Right forelimb (tissue), 1 donor: ENCODE data around the gene SMCO3.

Source experiments
- DNase-seq: peaks from one replicate; pipeline ENCODE4 v3.0.0-alpha.2; 2018

Gene SMCO3

DNA sequence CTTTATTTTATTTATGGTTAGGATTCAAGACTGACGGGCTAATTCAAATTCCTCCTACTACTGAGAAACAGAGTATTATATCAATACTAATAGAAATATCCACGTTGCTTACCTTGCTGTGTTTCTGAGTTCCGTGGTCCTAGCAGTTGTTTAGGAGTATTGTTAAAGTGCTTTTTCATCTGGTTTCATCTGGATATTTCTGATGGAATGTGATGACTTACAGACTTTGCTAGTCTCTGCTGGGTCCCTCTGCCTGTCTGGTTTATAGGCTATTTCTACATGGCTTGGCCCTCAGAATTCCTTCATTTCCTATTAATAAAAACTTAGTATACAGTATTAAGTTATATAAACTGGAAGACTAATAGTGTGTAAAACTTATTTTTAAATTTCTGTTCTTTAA is at the start of gene SMCO3:
Gene SMCO3 (minus strand): TSS at position 169 of the 400 bp plus-strand sequence. CDS start 7,502 bp downstream, outside the sequence.
- DNase-seq = no peak

DNA sequence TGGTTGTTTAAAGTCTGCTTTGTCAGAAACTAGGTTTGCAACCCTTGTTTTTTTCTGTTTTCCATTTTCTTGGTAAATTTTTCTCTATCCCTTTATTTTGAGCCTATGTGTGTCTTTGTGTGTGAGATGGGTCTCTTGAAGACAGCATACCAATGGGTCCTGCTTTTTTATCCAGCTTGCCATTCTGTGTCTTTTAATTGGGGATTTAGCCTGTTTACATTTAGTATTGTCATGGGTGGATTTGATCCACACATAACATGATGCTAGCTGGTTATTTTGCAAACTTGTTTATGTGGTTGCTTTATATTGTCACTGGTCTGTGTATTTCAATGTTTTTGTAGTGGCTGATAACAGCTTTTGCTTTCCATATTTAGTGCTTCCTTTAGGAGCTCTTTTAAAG is 46.5 kb upstream of the SMCO3 start:
- DNase-seq = no peak

DNA sequence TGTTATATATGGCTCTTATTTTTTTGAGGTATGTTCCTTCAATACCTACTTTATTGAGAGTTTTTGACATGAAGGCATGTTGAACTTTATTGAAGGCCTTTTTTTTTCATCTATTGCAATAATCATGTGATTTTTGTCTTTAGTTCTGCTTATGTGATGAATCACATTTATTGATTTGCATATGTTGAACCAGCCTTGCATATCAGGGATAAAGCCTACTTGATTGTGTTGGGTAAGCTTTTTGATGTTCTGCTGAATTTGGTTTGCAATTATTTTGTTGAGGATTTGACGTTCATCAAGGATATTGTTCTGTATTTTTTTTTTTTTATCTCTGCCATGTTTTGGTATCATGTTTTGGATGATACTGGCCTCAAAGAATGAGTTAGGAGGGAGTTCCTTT is 44.5 kb upstream of the SMCO3 start:
- DNase-seq = no peak

DNA sequence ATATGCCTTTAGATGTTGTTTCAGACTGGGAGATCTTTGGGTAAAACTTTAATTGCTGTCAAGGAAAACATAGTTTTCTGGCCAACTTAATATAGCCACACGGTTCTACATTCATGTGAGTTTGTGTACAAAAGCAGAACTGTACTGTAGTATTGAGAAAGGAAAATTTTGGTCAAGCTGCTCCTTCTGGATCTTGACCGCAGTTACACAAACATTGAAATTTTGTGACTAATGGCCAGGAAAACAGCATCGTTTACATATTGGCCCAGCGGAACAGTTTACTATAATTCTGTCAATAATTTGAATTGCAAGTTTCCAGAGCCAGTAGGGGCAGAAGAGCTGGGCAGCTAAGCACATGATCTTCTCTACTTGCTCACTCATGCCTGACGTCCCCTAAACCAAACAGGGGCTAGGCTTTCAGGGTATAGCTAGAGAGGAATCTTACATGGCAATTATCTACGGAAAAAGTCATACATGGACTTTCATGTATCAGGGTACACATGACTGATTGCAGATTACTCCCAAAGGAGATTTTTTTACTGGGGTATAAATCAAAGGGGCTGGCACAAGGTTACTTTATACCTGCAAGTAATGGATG is 40.7 kb upstream of the SMCO3 start:
- no peak for DNase-seq

DNA sequence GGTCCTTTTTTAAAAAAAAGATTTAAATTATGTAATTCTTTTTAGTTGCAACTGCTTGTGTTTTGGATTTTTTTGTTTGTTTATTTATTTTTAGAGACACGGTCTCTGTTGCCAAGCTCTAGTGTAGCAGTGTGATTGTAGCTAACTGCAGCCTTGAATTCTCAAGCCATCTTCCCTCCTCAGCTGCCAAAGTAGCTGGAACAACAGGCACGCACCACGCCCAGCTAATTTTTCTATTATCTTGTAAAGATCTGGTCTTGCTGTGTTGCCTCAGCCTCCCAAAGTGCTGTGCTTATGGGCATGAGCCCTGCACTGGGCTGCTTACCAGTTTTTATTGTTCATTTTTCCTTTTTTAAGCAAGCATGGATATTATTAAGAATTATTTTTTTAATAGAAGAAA is 40.0 kb upstream of the SMCO3 start:
- DNase-seq = no peak

DNA sequence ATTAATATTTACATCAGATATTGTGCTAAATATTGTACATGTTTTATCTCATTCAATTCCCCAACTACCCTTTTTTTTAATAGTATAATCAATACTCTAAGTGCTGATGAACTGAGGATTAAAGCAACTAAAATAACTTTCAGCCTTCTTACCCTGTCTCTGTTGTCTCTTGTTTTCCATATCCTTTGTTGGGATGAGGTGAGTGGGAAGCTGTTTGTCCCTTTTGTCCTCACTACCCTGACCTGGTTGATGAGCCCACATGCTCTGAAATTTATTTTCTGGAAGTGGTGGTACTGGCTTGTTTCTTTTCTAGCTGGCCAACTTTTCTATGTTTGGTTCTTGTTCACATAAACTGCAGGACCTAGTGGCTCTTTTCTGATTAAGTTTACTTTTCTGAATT is 38.9 kb upstream of the SMCO3 start:
- no peak for DNase-seq

DNA sequence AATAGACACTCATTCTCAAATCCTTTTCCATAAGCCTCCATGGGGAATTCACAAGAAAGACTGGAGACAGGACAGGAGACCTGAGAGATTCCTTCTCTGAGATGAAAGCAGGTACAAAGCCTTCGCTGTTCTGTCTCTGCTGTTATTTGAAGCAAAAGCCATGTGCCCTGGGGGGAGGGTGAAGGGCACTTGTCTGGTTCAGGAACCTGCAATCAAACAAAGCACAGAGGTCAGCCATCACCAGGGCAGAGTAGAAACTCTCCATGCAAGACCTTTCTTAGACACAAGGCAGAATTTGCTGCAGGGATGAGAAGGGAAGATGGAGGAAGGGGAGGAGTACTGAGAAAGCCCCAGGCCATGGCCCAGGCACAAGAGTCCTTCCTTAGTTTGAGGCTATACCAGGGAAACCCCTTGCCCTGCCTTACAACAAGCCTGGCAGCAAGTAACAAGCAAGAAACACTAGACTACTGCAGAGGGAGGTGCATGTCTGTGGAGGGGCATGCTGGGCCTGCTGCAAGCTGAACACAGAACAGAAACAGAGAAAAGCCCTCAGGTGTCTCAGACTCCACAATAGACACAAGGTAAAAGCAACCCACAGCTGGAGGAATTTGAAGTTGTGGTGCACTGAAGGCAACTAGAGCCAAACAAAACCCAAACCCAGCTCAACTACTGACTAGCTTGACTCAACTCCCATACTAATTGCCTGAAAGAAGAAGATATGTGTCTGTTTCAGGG is 37.1 kb upstream of the SMCO3 start:
- no peak for DNase-seq

DNA sequence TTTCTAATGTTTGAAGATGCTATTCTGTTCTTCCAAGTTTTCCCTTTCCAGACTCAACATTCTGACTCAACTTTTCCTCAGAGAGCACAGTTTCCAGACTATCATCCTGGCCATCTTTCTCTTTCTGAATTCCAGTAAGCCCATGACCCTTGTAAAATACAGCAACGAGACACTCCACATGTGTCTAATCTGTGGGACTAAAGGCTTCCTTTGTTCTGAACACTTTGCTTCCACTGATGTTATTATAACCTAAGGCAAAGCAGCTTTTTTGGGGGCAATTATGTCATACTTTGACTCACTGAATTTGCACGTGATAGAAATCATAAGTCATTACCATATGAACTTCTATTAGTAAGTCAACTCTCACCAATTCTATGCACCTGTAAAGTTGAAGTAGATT is 35.7 kb upstream of the SMCO3 start:
- no peak for DNase-seq

DNA sequence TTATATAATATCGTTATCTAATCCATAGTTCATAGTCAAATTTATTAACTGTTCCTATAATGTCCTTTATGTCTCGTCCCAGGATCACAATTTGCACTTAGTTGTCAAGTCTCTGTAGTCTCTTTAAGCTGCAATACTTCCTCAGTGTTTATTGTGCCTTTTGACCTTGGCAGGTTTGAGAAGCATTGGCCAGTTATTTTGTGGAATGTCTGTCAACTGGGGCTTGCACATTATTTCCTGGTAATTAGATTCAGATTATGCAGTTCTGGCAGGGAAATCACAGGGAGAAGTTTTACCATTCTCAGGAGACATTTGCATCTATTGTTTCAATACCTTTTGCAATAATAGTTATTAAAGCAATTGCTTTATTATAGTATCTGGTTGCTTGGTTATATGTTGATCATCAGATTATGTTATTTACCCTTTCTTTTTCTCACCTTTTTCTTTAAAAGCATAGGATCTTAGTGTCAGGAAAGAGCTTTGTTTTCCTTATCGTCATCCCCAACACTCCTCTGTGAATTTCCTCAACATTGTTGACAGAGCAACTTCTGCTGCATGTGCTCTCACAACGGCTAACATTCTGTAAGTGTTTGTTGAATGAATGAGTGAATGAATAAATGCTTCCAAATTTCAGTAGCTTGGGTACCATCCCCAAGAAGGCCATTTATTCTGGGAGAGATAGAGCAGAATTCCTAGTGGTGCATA is 33.0 kb upstream of the SMCO3 start:
- no peak for DNase-seq

DNA sequence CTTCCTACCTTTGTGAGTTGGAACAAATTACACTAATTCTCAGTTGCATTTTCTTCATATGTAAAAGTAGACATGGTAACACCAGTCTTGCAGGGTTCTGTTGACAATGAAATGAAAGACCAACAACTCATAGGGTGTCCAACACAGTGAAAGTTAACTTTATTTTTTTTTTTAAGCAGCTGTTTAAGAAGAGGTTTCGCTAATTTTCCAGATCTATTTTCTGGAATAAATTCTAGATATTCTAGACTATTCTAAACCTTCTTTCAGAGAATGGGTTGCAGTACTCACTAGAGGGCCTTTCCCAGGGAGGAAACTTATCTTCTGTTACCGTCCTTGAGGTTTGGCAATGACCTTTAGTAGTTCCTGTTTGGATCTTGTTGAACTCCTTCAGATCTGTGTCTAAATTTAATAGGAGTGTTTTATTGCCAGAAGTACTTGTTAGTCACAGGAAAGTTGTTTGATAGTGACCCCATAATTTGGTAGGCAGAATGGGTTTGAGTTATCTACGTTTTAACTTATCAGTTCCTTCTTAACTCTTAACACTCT is 32.1 kb upstream of the SMCO3 start:
- no peak for DNase-seq

DNA sequence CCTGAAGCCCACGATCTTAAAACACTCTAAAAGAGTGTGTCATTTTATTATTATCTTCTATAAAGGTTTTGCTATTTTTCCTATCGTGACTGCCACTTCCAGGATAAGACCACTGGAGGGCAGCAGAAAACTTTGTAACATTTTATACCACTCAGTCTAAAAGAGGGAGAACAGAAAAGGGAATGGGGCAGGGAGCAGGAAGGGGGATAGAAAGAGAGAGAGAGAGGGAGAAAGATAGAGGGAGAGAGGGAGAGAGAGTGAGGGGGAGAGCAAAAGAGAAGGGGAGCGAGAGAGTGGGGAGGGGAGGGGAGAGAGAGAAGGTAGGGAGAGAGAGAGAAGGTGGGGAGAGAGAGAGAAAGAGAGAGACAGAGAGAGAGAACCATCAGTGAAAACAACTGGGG is 31.4 kb upstream of the SMCO3 start:
- peak; percentile 56 for DNase-seq

DNA sequence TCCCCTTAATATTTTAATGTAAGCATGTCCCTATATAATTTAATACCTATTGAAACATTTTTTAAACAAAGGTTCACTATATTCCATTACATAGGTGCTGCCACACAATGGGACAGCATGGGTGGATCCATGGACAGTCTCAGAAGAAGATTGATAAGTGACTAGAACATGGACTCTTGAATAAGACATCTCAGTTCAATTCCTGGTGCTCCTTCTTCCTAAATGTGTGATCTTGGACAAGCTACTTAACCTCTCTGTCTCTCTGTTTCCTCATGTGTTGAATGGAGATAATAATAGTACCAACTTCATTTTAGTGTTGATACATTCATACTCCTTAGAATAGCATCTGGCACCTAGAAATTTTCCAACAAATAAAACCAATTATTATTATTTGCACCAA is 30.4 kb upstream of the SMCO3 start:
- DNase-seq = no peak

DNA sequence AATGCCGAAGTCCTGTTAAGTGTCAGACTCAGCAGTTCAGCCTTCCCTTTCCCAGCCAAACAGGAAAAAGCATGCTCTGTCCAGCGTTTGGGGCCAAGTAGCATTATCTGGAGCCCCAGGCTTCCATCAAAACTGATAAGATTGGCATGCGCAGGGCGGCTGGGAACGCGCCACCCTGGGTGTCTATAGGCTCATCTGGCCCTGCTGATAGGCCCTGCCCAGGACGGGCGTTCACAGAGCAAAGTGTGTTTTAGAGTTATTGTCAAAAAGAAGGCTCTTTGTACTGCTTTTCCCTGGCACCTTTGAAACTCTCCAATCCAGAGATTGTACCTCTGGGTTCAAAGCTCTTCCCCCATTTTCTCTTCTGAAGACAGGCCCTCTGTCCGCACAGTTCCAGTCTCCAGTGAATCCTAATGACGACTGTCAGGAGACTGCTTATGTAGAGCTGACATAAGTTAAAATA is 29.5 kb upstream of the SMCO3 start, which contains the start of gene ART4:
Gene ART4 (minus strand): TSS at position 102 of the 463 bp plus-strand sequence. CDS start 413 bp downstream, outside the sequence.
- DNase-seq = no peak

DNA sequence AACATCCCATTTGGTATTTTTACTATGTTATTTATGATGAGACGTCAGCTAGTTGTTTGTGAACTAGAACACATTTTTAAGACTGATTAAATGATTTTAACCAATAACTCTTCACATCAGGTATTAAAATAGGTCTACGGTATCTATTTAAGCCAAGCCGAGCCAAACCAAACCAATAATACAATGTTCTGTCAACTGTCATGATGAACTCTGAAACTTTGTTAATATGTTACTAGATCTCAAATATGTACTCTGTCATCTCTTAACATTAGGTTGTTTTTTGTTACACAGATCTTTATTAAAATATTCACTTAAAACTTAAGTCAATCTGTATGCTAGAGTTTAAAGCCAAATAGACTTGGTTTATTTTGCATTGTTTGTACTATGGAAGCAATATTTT is 28.3 kb upstream of the SMCO3 start:
- no peak for DNase-seq

DNA sequence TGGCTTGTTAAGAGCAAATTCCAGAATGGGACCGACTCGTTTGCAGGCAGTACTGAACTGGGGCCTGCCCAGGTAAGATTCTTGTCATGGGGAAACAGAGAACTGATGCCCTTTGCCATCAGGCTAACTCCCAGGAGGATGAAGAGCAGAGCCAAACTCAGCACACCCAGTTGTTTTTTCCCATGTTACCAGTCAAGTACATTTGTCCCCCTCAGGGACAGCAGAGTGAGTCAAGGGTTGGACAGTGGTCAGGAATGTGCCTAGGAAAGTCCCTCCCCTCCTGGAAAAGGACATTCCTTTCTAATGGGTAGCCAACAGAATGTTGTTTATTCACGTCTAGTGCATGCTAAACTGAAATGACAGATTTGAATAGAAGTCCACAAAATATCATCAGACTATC is 27.8 kb upstream of the SMCO3 start:
- no peak for DNase-seq

DNA sequence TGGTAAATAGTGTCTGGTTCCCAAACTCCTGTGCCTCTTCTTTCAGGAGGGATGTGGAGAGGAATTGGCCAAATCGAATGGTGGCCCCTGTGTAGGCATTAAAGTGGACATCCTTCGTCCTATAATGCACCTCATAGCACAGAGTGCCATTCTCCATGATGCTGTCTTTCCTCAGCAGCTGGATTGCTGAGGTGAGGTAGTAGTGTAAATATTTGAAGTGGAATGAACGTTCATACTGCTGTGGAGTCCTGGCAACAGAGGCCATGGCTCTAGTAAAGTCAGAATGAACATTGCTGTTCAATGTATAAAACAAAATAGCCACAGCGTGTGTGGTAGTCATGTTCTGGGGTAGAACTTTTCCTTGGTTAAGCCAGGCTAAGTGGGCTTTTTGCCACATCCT is 26.6 kb upstream of the SMCO3 start:
- DNase-seq = no peak

DNA sequence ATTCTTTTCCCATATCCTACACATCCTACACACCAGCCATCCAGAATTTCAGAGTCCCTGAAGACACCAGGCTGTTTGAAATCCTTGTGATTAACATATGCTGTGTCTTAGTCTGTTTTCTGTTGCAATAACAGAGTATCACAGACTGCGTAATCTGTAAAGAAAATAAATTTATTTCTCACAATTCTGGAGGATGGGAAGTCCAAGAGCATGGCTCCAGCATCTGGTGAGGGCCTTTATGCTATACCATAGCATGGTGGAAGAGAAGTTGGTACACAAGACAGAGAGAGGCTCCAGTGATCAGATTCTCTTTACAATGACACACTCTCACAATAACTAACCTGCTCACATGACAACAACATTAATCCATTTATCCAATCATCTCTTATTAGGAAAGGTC is 25.3 kb upstream of the SMCO3 start:
- DNase-seq = no peak

DNA sequence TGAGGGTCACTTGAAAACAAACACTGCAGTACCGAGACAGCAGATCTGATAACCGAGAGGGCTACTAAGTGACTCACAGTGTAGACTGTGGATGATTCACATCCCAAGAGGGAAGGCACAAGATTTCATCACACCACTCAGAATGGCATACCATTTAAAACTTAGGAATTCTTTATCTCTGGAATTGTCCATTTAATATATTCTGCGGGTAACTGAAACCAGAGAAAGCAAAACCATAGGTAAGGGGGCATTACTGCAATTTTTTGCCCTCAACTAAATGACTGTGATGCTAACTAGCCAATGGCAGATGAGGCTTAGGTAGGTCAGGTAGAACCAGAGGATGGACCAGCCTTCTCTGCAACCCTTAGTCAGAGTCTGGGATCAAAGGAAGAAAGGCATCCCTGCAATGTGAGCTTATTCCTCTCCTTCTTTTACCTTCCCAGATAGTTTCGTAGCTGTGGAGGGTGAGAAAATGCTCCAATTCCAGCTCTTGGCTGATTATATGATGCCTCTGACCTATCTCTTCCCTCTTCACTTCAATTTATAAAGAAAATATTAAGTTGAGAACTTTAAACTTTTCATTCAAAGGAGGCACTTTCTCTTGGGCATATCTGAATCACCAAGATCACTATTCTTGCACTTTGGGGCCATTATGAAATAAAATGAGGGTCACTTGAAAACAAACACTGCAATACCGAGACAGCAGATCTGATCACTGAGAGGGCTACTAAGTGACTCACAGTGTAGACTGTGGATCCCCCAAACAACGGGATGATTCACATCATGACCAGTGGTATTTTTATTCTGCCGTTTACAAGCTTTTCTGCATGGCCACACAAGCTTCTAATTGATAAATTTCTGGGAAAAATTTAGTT is 22.6 kb upstream of the SMCO3 start:
- DNase-seq = no peak

DNA sequence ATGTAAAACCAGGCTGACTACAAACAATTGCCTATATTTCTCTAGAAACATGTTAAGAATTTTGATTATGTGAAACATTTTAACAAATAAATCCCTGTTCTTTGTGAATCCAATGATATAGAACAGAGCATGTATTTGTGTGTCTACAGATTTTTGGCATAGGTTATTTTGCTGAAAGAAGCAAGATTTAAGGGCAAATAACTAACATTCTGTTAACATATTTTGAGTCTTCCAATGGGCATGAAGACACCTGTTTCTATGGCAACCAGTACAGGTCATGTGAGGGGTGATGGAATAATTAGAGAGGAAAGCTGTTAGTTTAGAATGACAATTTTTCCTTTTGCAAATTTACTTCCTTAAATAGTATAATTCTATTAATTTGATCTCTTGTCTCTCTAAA is 20.5 kb upstream of the SMCO3 start:
- DNase-seq = no peak

DNA sequence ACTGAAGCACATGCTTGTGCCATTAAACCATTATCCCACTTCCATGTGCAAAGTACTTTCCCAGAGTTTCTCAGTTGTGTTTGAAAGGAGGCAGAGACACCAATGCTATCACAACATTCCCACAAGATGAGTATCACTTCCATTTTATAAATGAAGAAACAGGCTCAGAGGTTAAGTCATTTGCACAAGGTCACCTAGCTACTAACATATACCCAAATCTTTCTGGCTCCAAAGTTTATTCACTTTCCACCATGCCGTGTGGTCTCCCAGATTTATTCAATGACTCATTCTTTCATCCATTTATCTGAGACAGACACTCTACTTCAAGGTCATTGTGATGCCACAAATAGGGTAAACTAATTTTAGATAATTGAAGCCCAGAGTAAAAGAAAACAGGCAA is 20.0 kb upstream of the SMCO3 start:
- no peak for DNase-seq

DNA sequence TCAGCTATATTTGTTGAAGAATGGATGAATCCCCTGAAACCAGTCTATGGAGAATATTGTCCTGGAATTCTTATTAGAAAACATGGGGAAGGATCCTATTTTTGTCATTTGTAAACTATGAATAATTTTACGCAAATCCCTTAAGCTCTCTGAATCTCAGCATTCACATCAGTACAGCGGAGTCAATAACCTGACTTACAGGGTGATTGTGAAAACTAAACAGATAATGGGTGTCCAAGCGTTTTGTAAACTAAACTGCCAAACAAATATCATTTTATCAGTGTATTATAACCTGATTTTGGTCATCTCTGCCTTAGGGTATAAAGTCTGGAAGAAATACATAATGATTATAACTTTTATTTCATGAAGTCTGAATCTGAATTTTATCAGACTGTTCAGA is 19.4 kb upstream of the SMCO3 start:
- DNase-seq = no peak

DNA sequence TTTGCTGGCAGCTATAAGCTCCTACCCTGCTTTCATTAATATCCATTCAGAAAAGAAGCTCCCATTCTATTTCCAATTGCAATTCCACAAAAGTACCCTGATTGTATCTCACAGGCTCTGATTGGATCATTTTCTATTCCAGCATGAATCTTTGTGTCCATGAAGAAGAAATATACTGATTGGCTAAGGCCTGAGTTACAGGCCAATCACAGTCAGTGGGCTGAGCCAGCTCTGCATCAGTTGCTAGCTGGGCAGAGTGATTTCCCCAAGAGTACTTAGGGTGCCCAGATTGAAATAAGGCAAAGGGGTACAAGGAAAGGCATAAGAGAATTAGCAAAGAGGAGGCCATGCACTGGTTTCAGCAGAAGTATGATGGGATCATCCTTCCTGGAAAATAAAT is 14.9 kb upstream of the SMCO3 start:
- DNase-seq = no peak

DNA sequence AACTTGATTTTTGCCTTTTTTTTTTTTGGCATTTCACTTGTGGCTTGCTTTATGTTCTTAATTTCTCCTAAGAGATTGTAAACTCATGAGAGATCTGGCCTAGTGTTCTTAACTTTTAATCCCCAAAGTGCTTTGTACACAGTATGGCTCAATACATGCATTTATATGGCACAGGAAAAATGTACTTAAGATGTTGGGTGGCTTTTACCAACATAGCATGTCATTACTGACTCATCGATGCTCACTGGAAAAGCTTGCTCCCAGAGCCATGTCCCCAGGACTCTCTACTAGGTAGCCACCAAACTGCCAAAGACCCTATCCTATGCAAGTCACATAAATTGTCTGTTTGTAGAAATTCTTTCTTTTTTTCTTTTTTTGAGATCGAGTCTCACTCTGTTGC is 13.1 kb upstream of the SMCO3 start:
- no peak for DNase-seq
